HEK293 (cell line): ENCODE measurements around the gene DMGDH.

ENCODE experiments used
- ATF2 ChIP-seq: fragments of 450-650 bp; formaldehyde crosslinking; IDR thresholded peaks from 2 replicates; pipeline ENCODE4 v1.5.1; 2016; ENCODE audit warnings: missing biosample characterization, missing genetic modification characterization, low read depth
- BCL11B ChIP-seq: fragments of 450-650 bp; formaldehyde crosslinking; IDR thresholded peaks from 2 replicates; pipeline ENCODE4 v1.5.1; 2016; ENCODE audit warnings: low read depth, missing biosample characterization, missing genetic modification characterization
- CTCF ChIP-seq: fragments of 450-650 bp; formaldehyde crosslinking; IDR thresholded peaks from 2 replicates; pipeline ENCODE4 v1.5.1; 2016; ENCODE audit warnings: missing biosample characterization, missing genetic modification characterization
- PRDM10 ChIP-seq: fragments of 450-650 bp; formaldehyde crosslinking; IDR thresholded peaks from 2 replicates; pipeline ENCODE4 v1.5.1; 2016; ENCODE audit warnings: missing biosample characterization, missing genetic modification characterization
- REST ChIP-seq: fragments of 450-650 bp; formaldehyde crosslinking; IDR thresholded peaks from 2 replicates; pipeline ENCODE4 v1.5.1; 2016; ENCODE audit warnings: missing biosample characterization, missing genetic modification characterization
- SETDB1 ChIP-seq: IDR thresholded peaks from one replicate; pipeline ENCODE4 v1.6.1; 2017; ENCODE audit warnings: mild to moderate bottlenecking, low read length, moderate library complexity, mixed read lengths; ENCODE audit not compliant: insufficient read length
- SP2 ChIP-seq: fragments of 450-650 bp; formaldehyde crosslinking; IDR thresholded peaks from 2 replicates; pipeline ENCODE4 v1.5.1; 2016; ENCODE audit warnings: missing biosample characterization, missing genetic modification characterization
- ZBTB44 ChIP-seq: fragments of 450-650 bp; IDR thresholded peaks from 2 replicates; pipeline ENCODE4 v1.5.1; 2018; ENCODE audit warnings: missing biosample characterization, mild to moderate bottlenecking, missing genetic modification characterization
- ZBTB8A ChIP-seq: fragments of 450-650 bp; formaldehyde crosslinking; IDR thresholded peaks from 2 replicates; pipeline ENCODE4 v1.5.1; 2016; ENCODE audit warnings: missing biosample characterization, missing genetic modification characterization
- ZNF184 ChIP-seq: fragments of 450-650 bp; IDR thresholded peaks from 2 replicates; pipeline ENCODE4 v1.5.1; 2018; ENCODE audit warnings: missing biosample characterization, mild to moderate bottlenecking, missing genetic modification characterization
- ZNF274 ChIP-seq, 2 experiments: fragments of 200-500 bp in 1 of 2; fragments of 450-650 bp in 1 of 2; sonication (Bioruptor generic) in 1 of 2; formaldehyde crosslinking in 1 of 2; IDR thresholded peaks; 2 replicates each; pipeline versions ENCODE4 v1.5.1 to v1.6.1; 2014 to 2016; ENCODE audit warnings: borderline replicate concordance in 1 of 2, inconsistent platforms in 1 of 2, low read length in 1 of 2, missing biosample characterization in 1 of 2, missing genetic modification characterization in 1 of 2
- ZNF311 ChIP-seq: fragments of 450-650 bp; formaldehyde crosslinking; IDR thresholded peaks from 2 replicates; pipeline ENCODE4 v1.5.1; 2017; ENCODE audit warnings: missing biosample characterization, missing genetic modification characterization, borderline replicate concordance
- ZNF624 ChIP-seq: fragments of 450-650 bp; formaldehyde crosslinking; IDR thresholded peaks from 2 replicates; pipeline ENCODE4 v1.5.1; 2017; ENCODE audit warnings: missing biosample characterization, missing genetic modification characterization
- ZNF670 ChIP-seq: fragments of 450-650 bp; formaldehyde crosslinking; IDR thresholded peaks from 2 replicates; pipeline ENCODE4 v1.5.1; 2016; ENCODE audit warnings: missing biosample characterization, missing genetic modification characterization, low read depth

- TF ChIP-seq CTCF (tag by site-specific recombination) (no peak), ZNF670 (tag by site-specific recombination) (no peak), ATF2 (tag by site-specific recombination) (no peak), ZNF624 (tag by site-specific recombination) (no peak), ZNF184 (tag by site-specific recombination) (no peak), SP2 (no peak), ZNF274 (IDR thresholded peaks at IDR 0.05; ENCODE audit: low read length) (no peak), ZNF274 (tag by site-specific recombination; IDR thresholded peaks at IDR 0.05; ENCODE audit: borderline replicate concordance) (no peak), ZBTB44 (no peak), PRDM10 (tag by site-specific recombination) (no peak), REST (no peak), ZNF311 (tag by site-specific recombination) (no peak), ZBTB8A (tag by site-specific recombination) (no peak), BCL11B (tag by site-specific recombination) (no peak), SETDB1 (no peak)
Measured at GRCh38 chr5:78975035-78975434, 94.4 kb downstream of the DMGDH start.
